ENCODE results near the gene PARD3. TPM values are rescaled to one million over a fixed set of nuclear protein-coding genes. Genes with fewer than 3 reads are reported as not detected.
A peak's percentile ranks its signal among the peaks of the same experiment; 100 is the strongest.

The PARD3 gene
- total RNA-seq, 1 experiment from 2014 or later, result 55.3 TPM

- DNase-seq (ENCODE audit: low read depth), result no peak
These were observed 666.8 kb downstream of the PARD3 start for GRCh38 chr10:34148305-34148657.

- no peak for DNase-seq (ENCODE audit: low read depth)
These were observed 667.3 kb downstream of the PARD3 start for GRCh38 chr10:34147641-34148304.

GRCh38 chr10:34145715-34146114, 669.4 kb downstream of the PARD3 start:
- DNase-seq (ENCODE audit: low read depth), result peak; percentile 12

GRCh38 chr10:34143466-34143865, 671.6 kb downstream of the PARD3 start:
- DNase-seq (ENCODE audit: low read depth), result no peak

GRCh38 chr10:34141032-34141680, 673.9 kb downstream of the PARD3 start:
- no peak for DNase-seq (ENCODE audit: low read depth)

GRCh38 chr10:34139559-34139958, 675.5 kb downstream of the PARD3 start:
- peak; percentile 37 for DNase-seq (ENCODE audit: low read depth)

- peak; percentile 16 for DNase-seq (ENCODE audit: low read depth)
These were observed 677.1 kb downstream of the PARD3 start for GRCh38 chr10:34137955-34138354.

- no peak for DNase-seq (ENCODE audit: low read depth)
These were observed 677.9 kb downstream of the PARD3 start for GRCh38 chr10:34137201-34137600.

- no peak for DNase-seq (ENCODE audit: low read depth)
These were observed 679.6 kb downstream of the PARD3 start for GRCh38 chr10:34135515-34135914.

GRCh38 chr10:34134602-34135001, 680.5 kb downstream of the PARD3 start:
- no peak for DNase-seq (ENCODE audit: low read depth)

- DNase-seq (ENCODE audit: low read depth), result no peak
These were observed 681.7 kb downstream of the PARD3 start for GRCh38 chr10:34133406-34133805.

- DNase-seq (ENCODE audit: low read depth), result no peak
These were observed 683.9 kb downstream of the PARD3 start for GRCh38 chr10:34131152-34131551.

- DNase-seq (ENCODE audit: low read depth), result no peak
These were observed 687.4 kb downstream of the PARD3 start for GRCh38 chr10:34127676-34128075.

- no peak for DNase-seq (ENCODE audit: low read depth)
These were observed 688.5 kb downstream of the PARD3 start for GRCh38 chr10:34126371-34127151.

GRCh38 chr10:34125702-34126101, 689.4 kb downstream of the PARD3 start:
- DNase-seq (ENCODE audit: low read depth), result no peak

- peak; percentile 89 for DNase-seq (ENCODE audit: low read depth)
These were observed 690.5 kb downstream of the PARD3 start for GRCh38 chr10:34124522-34125035.

- DNase-seq (ENCODE audit: low read depth), result peak; percentile 68
These were observed 693.1 kb downstream of the PARD3 start for GRCh38 chr10:34121781-34122622.

GRCh38 chr10:34121125-34121753, 693.9 kb downstream of the PARD3 start:
- DNase-seq (ENCODE audit: low read depth), result no peak

GRCh38 chr10:34119456-34119855, 695.6 kb downstream of the PARD3 start:
- DNase-seq (ENCODE audit: low read depth), result no peak

- no peak for DNase-seq (ENCODE audit: low read depth)
These were observed 698.3 kb downstream of the PARD3 start for GRCh38 chr10:34116681-34117271.

Measured in HT1080 (cell line).